SIG-M5 treated with dmso at 0.1 percent for 504 hours (cell line): ENCODE results near the gene ITPR3.

Experiments used
- DNase-seq: peaks from one replicate; lab custom pipeline; 2025; ENCODE audit not compliant: unreplicated experiment; lab: John Stamatoyannopoulos, UW

ITPR3 gene

DNA sequence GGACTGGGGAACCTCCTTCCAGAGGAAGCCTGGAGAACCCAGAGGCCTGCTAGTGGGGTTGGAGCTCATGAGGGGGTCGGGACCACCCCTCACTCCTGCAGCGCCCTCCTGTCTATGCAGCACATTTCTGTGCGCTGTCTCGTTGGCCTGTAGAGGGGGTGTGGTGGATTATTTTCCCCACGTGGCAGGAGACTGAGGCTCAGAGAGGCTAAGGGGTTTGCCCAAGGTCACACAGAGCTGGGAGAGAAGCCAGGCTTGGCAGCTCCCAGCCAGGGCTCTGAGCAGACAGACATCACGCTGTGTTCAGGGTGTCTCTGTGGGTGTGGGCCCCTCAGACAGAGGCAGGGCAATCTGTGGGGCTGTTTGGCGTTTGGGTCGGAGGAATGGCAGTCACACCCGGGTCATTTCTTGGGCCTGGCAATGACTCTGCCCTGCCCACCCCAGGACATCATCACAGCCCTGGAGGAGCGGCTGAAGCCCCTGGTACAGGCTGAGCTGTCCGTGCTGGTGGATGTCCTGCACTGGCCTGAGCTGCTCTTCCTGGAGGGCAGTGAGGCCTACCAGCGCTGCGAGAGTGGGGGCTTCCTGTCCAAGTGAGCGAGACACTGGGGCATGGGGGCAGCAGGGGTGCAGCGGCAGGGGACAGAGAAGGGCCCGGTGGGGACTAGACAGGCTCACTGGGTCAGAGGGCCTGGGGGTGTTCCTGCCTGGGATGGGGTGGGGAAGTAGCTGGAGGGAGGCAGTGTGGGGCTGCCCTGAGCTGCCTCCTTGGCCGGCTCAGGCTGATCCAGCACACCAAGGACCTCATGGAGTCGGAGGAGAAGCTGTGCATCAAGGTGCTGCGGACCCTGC is 62.7 kb downstream of the ITPR3 start:
- no peak for DNase-seq

DNA sequence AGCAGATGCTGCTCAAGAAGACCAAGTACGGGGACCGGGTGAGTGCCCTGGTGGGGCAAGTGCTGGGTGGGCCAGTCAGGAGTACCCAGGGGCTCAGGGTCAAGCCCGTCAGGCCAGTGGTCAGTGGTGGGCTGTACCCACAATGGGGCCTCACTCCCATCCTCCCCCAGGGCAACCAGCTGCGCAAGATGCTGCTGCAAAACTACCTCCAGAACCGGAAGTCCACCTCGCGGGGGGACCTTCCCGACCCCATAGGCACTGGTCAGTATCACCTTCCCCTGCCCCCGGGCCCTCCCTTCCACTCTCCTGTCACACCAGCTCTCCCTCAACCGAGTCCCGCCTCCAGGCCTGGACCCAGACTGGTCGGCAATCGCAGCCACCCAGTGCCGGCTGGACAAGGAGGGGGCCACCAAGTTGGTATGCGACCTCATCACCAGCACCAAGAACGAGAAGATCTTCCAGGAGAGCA is 63.3 kb downstream of the ITPR3 start:
- DNase-seq, result no peak

DNA sequence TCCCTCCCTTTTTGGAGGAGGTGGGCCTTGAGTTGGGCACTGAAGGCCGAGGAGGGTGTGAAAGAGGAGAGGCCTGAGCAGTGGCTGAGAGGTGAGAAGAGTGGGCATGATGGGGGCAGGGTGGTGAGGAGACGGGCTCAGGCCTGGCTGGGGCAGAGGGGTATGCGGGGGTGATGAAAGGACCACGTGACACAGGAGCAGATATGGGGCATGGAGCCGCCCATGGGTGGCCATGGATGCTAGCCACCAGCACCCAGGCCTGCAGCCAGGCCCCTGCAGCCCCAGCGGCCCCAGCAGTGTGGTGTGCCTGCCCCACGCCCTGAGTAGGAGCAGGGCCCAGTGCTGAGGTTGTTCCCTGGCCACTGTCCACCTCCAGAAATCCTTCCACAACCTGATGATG is 63.9 kb downstream of the ITPR3 start:
- no peak for DNase-seq

DNA sequence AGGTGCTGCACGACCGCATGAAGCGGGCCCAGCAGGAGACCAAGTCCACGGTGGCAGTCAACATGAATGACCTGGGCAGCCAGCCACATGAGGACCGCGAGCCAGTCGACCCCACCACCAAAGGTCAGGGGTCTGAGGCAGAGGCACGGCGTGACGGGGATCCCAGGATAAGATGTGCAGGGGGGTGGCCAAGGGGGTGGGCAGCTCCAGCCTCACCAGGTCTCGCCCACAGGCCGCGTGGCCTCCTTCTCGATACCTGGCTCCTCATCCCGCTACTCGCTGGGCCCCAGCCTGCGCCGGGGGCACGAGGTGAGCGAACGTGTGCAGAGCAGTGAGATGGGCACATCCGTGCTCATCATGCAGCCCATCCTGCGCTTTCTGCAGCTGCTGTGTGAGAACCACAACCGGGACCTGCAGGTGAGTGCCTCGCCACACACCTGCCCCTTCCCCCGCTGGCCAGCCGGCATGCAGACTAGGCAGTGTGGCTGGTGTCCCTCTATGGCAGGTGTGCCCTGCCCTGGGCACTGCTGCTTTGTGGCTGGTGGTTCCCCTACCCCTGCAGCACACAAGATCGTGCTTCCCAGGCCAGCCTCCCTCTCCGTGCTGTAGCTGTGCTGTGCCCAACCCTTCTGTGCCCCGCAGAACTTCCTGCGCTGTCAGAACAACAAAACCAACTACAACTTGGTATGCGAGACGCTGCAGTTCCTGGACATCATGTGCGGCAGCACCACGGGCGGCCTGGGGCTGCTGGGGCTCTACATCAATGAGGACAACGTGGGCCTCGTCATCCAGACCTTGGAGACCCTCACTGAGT is 64.5 kb downstream of the ITPR3 start:
- no peak for DNase-seq

DNA sequence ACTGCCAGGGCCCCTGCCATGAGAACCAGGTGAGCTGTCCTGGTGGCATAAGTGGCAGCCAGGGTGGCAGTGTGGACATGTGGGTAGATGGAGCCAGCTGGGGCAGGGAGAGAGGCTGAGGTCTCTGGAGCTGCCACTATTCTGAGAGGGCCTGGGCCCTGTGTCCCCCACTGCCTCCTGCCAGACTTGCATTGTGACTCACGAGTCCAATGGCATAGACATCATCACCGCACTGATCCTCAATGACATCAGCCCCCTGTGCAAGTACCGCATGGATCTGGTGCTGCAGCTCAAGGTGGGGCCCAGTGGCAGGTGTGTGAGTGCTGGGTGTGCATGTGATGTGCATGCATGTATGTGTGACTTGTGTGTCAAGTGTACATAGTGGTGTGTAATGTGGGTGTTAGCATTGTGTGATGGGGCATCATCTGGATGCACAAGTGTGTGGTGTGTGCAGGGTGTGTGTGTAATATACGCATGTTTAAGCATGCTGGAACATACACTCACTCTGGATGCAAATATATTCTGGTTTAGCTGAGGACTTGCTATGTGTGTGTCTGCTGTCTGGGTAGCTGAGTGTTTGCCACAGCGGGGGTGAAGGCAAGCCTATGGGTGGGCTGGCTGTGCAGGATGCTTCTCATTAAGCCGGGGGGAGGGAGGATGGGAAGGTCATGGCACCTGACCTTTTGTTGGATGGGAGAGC is 65.3 kb downstream of the ITPR3 start:
- DNase-seq, result no peak

DNA sequence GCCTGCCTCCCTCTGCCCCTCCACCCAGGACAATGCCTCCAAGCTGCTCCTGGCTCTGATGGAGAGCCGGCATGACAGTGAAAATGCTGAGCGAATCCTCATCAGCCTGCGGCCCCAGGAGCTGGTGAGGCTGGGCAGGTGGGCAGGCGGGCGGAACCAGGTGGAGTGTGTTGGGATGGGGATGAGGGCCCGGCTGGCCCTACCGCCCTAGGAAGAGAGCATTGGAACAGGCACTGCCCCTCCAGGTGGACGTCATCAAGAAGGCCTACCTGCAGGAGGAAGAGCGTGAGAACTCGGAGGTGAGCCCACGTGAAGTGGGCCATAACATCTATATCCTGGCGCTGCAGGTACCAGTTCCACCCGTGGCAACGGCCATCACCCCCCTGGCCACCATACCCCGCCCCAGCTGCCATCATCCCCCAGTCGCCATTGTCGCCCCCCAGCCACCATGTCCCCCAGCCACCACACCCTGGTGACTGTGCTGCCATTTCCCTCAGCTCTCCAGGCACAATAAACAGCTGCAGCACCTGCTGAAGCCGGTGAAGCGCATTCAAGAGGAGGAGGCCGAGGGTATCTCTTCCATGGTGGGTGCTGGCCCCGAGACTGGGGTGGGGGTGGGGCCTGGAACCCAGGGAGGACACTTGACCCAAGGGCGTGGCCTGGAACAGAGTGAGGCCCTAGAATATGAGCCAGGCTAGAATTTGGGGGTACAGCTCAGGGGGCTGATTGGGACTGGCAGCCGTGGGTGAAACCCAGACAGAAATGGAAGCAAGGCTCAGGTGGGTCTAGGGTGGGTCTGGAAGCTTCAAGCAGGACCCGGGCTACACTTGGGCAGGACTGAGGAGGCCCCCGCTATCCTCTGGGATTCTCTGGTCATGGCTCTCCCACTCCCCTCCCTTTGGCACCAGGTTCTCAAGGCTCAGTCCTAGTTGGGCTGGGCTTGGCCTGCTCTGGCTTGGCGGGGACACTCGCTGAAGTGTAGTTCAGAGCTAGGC is 66.2 kb downstream of the ITPR3 start:
- DNase-seq, result no peak

DNA sequence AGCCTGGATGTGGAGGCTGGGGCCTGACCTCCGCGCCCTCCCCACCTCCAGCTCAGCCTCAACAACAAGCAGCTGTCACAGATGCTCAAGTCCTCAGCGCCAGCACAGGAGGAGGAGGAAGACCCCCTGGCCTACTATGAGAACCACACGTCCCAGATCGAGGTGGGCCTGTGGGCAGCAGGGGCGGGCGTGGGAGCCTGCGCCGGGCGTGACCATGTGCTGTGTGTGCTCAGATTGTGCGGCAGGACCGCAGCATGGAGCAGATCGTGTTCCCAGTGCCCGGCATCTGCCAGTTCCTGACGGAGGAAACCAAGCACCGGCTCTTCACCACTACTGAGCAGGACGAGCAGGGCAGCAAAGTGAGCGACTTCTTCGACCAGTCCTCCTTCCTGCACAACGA is 66.9 kb downstream of the ITPR3 start:
- no peak for DNase-seq

DNA sequence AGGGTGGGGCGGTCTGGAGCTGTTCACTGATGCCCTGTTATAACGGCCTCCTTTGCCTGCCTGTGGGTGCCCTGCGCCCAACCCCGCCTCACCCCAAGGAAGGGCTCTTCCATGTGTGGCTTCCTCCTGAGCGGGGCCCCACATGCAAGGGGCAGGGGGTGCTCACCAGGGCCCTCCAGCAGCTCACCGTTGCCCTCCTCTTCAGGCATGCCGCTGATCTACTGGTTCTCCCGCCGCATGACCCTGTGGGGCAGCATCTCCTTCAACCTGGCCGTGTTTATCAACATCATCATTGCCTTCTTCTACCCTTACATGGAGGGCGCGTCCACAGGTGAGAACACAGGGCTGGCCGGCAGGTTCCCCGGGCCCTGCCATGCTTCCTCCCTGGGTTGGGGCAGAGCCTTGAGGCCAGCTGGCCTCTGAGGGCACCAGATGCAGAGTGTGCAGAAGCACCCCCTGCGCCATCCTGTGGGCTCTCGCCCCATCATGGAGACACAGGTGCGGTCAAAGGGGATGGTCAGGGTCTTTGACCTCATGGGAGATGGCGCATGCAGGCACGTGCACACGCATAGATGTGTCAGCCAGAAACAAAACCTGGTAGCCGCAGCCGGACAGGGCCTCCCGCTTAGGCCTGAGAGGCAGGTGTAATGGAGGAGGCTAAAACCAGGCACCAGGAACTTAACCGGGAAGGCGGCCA is 67.5 kb downstream of the ITPR3 start:
- DNase-seq, result no peak

DNA sequence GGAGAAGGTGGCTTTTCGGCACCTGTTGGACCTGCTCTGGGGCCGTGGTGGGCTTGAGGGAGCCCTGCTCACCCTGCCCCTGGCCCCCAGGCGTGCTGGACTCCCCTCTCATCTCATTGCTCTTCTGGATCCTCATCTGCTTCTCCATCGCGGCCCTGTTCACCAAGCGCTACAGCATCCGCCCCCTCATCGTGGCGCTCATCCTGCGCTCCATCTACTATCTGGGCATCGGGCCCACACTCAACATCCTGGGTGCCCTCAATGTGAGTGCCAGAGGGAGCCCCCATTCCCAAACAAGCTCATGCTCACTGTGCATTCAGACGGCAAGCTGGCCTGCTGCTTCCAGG is 68.0 kb downstream of the ITPR3 start:
- no peak for DNase-seq

DNA sequence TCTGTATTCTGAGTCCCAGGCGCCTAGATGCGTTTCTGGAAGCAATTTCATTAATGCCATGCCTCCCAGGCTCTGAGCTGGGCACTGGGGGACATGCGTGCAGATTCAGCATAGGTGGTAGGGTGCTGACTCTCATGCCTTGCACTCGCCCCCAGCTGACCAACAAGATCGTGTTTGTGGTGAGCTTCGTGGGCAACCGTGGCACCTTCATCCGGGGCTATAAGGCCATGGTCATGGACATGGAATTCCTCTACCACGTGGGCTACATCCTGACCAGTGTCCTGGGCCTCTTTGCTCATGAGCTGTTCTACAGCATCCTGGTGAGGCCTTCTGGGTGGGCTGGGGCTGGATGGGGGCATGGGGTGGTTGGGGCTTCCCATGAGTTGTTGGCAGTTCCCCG is 68.8 kb downstream of the ITPR3 start:
- DNase-seq, result no peak

DNA sequence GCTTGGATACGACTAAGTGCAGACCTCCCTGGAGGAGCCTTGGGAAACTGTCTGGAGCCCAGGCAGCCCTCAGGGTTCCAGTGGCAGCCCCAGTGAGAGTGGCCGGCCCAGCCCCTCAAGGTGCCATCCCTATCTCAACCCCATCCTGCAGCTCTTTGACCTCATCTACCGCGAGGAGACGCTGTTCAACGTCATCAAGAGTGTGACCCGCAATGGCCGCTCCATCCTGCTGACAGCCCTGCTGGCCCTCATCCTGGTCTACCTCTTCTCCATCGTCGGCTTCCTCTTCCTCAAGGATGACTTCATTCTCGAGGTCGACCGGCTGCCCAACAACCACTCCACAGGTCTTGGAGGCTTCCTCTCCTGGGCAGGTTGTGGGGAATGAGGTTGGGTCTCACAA is 69.6 kb downstream of the ITPR3 start:
- no peak for DNase-seq

DNA sequence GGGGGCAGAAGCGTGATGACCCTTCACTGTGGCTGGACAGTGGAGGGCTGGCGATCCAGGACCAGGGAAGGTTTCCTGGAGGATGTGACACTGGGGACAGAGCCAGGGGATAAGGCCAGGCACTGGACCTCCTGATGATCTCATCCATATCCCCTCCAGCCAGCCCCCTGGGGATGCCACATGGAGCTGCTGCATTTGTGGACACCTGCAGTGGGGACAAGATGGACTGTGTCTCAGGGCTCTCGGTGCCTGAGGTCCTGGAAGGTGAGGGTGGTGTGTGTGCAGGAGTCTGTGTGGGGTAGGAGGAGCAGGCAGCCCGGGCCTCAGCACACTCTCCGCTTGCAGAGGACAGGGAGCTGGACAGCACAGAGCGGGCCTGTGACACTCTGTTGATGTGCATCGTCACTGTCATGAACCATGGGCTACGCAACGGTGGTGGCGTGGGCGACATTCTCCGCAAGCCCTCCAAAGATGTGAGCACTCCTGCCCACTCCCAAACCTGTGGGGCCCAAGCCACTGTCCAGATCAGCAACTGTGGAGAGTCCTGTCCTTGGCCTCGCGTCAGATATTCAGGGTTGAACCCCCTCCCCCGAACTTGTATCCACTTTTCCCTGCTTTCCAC is 70.4 kb downstream of the ITPR3 start:
- no peak for DNase-seq

DNA sequence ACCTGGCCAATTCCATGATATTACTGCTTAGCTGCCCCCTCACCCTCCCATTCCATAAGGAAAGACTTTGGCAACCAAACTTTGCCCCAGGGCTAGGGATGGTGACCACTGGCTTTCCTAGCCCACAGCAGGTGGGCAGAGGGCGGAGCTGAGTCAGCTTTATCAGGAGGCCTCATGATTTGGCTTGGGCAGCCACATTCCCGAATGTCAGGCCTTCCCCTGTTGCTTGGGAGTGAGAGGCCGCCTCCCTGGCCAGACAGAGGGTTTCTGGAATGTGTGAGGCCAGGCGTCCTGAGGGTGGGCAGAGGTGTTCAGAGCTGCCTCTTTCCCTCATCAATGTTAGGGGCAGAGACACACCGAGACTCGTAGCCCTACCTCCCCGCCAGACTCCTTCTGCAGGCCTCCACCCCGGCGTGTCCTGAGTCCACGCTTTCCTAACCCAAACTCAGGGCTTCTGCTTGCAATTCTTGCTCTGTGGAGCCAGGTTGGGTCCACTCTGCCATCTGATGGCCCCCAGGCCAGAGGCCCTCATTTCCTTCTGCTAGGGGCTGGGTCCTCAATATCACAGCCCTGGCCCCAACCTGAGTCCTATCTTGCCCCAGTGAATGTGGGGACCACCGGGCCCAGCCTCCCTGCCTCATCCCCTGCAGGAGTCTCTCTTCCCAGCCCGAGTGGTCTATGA is 71.1 kb downstream of the ITPR3 start:
- no peak for DNase-seq

DNA sequence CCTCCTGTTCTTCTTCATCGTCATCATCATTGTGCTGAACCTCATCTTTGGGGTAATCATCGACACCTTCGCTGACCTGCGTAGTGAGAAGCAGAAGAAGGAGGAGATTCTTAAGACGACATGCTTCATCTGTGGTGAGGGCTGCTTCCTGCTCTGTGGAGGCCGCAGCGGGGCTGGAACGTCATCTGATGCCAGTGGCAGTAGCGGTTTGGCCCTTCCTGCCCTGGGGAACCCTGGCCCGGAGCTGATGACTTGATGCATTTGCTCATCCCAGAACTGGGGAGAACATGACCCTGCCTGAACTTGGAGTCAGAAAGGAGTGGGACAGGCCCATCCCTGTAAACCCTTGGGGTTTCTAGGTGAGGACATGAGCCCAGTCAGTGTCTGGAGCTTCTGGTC is 71.6 kb downstream of the ITPR3 start:
- DNase-seq, result no peak

DNA sequence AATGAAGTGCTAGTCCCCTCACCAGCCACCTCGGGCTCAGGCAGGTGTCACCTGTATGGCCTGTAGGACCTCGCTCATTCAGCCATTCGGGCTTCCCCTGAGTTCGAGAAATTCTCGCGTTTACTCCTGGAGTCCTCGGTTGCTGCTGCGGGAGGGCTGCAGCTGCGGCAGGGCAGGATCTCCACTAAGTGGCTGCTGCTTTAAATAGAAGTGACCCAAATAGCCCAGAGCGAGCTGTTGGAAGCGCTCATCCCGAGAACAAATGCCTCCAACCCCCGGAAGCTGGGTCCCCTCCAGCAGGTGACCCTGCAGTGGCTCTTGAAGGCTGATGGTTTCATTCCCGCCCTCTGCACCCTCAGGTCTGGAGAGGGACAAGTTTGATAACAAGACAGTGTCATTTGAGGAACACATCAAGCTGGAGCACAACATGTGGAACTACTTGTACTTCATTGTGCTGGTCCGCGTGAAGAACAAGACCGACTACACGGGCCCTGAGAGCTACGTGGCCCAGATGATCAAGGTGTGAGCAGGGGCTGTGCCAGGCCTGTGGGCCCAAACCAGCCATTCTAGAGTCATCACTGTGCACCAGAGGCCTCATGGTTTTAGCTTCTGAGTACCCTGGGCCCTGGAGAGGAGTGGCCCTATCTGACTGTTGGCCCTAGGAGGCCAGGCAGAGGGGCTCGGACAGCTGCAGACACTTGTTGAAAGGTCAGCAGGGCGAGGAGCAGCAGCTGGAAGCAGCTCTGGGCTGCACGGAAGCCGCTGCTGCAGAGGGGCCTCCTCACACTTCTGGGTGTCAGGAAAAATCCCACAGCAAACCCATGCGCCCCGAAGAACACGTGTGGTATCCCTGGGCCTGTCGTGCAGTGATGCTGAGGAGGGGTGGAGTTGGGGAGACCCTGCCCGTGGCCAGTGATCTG is 72.3 kb downstream of the ITPR3 start:
- no peak for DNase-seq

DNA sequence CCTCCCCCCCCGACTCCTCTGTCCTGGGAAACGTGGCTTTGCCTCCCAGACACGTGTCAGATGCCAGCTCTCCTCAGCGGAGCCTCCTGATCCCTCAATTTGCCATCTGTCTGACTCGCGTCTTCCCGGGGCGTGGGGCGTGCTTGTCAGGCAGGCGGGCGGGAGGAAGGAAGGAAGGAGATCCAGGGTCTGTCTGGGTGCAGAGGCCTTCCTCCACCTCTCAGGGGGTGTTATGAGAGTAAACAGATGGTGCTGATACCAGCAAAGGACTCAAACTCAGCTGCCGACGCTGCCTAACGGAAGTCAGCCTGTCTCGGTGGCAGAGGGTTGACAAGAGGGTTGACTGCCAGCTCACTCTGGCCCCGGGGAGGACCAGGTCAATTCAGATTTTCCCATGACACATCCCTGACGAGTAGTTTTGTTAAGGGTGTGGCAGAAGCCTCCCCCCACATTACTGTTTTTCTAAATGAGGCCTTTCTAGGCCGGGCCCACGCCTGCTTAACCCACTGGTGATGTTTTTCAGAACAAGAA is 73.3 kb downstream of the ITPR3 start:
- DNase-seq, result no peak

DNA sequence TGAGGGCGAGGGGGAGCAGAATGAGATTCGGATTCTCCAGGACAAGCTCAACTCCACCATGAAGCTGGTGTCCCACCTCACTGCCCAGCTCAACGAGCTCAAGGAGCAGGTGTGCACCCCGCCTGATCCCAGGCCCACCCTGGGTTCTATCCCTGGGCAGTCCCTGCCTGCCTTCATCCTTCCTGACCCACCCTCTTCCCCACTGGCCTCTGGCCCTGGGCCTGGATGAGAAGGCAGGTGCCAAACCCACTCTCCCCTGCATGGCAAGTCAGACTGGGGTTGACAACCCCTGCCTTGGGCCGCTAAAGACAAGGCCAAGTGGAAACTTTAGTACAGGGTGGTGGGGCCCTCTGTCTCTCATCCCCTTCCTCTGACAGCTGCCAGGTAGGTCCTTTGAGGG is 73.9 kb downstream of the ITPR3 start:
- no peak for DNase-seq

DNA sequence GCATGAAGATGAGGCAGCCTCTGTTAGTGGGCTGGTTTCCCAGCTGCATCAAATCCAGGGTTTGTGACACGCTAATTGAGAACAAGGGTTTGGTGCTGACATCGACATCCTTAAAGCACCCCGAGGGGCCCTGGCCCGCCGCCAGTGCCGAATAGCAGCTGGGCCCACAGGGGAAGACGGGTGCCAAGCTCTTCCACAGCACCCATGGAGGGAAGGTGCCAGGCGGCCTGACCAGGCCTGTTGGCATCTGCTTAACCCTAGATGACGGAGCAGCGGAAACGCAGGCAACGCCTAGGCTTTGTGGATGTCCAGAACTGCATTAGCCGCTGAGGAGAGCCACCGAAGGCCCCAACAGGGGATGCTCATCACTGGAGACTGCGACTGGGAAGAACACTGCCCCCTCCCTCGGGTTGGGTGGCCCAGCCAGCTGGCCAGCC is 74.3 kb downstream of the ITPR3 start:
- DNase-seq, result no peak
